Activated naive CD8-positive, alpha-beta T cell (primary cell): ENCODE measurements around the gene SNAPIN.
"Not testable (repeated sequence)": the region's sequence is repeated elsewhere in the genome, so short reads cannot be mapped to it uniquely, and the experiment has no call there.

ENCODE experiments used
- H3K27ac Mint-ChIP-seq: one replicate; pipeline ENCODE4 v1.8.0; 2021; ENCODE audit warnings: mixed read lengths
- H3K27me3 Mint-ChIP-seq: one replicate; pipeline ENCODE4 v1.8.0; 2021; ENCODE audit warnings: mixed read lengths
- H3K36me3 Mint-ChIP-seq: one replicate; pipeline ENCODE4 v1.8.0; 2021; ENCODE audit warnings: mixed read lengths
- H3K4me1 Mint-ChIP-seq: one replicate; pipeline ENCODE4 v1.8.0; 2021; ENCODE audit warnings: low read depth, mixed read lengths
- H3K4me3 Mint-ChIP-seq: one replicate; pipeline ENCODE4 v1.8.0; 2021; ENCODE audit warnings: mild to moderate bottlenecking, mixed read lengths
- H3K9me3 Mint-ChIP-seq: one replicate; pipeline ENCODE4 v1.8.0; 2021; ENCODE audit warnings: low read depth, mixed read lengths

The SNAPIN gene

DNA sequence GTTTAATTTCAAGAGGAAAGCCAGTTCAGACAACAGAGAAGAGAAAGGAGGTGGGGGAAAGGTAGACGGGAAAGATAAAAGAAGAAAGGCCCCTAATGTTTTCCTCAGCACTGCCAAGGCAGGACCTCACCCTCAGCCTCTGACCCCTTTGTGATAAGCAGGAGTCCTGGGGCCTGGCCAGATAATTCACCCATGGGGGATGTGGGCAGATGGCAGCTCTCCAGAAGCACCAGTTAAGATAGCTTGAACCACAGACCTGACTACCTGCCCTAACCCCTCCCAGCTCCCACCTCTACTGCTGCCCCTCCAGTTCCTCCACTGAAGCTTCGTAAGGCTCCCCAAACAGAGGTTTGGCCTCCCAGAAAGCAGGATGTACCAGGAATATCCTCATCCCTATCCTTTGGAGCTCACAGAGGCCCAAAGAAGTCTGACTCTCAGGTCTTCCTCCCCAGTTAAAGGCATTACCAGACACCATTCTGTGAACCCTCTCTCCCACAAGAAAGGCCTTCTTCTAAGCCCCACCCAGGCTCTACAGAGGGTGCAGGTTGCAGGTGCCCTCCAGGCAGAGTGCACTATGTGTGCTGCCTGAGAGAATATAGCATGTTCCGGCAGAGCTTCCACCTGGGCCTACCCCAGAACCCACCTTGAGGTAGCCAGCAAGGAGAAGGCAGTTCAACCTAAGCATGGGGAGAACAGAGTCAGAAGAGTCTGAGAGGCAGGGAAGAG is 9.2 kb upstream of the SNAPIN start:
- no peaks in the 10 kb centered on the region for H3K9me3 Mint-ChIP-seq
- peaks cover 54% of the 10 kb centered on the region for H3K4me1 Mint-ChIP-seq
- H3K36me3 Mint-ChIP-seq: peaks cover 7% of the 10 kb centered on the region
- H3K27me3 Mint-ChIP-seq: no peaks in the 10 kb centered on the region
- peak overlapping the region; percentile 35 for H3K4me3 Mint-ChIP-seq
- H3K27ac Mint-ChIP-seq: peak overlapping the region; percentile 91

DNA sequence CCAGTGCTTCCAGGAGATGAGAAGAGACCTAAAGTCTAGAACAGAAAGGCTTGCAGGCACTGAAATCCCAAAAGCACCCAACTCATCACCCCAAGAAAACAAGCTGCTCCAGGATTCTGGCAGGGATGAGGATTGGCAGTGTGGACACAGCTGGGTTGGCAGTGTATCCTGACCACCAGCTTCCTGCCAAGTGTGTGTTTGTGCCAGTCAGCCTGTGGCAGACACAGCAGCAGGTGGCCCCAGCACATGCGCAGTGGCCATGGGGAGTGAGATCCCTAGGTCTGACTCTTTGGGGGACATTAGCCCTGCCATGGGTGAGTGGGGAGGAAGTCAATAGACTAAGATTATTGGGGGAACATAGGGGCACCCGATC is 8.7 kb upstream of the SNAPIN start:
- Mint-ChIP-seq H3K27ac (peak overlapping the region; percentile 91), H3K4me3 (no peak overlapping the region), H3K36me3 (peaks cover 7% of the 10 kb centered on the region), H3K27me3 (no peaks in the 10 kb centered on the region), H3K4me1 (peaks cover 49% of the 10 kb centered on the region), H3K9me3 (no peaks in the 10 kb centered on the region)

DNA sequence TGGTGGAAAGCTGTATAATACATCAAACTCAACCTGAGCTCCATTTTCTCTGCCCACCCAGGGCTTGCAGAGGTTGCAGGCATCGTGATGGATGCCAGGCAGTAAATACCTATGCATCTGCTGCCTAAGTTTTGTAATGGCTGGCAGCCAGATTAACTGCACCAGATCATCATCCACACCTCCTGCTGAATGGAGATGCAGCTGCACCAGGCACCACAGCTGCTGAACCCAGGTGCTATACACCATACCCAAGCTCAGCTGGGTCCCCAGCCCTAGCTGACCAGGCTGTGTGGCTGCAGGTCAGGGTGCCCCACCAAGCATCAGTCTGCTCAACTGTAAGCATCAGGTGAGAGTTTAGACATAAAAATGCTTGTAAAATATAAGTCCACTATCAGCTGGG is 6.7 kb upstream of the SNAPIN start:
- Mint-ChIP-seq H3K4me1 (peaks cover 32% of the 10 kb centered on the region), H3K9me3 (no peaks in the 10 kb centered on the region), H3K4me3 (no peak overlapping the region), H3K36me3 (peaks cover 2% of the 10 kb centered on the region), H3K27ac (no peak overlapping the region), H3K27me3 (no peaks in the 10 kb centered on the region)

DNA sequence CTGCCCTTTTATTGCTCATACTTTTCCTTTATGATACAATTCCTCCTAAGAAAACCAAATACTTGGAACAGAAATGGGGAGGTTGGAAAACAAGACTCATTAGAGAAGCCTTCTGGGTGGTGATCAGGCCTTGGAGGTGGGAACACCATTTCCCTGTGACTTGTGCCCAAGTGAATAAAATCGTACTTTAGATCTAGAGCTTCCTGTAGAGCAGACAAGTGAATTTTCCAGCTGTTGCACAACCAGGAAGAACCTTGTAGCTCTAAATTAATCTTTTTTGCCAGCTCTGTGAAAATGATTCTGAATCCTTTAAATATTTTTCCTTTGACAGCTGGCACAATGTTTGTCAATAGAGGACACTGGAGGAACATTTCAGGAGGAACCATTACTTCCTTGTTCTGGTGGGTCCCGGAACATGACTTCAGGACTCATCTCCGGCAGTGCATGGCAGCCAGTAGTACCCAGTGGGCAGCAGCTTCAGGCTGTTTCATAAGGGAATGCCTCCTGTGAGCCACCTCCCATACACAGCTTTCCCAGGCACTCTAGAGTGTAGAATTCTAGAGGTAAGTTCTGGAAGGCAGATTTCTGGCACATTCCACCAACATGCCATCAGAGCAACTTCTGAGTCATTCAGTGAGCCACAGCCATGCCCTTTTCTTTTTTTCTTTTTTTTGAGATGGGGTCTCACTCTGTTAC is 5.5 kb upstream of the SNAPIN start:
- Mint-ChIP-seq H3K27me3 (no peaks in the 10 kb centered on the region), H3K4me1 (peaks cover 21% of the 10 kb centered on the region), H3K36me3 (no peaks in the 10 kb centered on the region), H3K27ac (no peak overlapping the region), H3K4me3 (no peak overlapping the region), H3K9me3 (no peaks in the 10 kb centered on the region)

DNA sequence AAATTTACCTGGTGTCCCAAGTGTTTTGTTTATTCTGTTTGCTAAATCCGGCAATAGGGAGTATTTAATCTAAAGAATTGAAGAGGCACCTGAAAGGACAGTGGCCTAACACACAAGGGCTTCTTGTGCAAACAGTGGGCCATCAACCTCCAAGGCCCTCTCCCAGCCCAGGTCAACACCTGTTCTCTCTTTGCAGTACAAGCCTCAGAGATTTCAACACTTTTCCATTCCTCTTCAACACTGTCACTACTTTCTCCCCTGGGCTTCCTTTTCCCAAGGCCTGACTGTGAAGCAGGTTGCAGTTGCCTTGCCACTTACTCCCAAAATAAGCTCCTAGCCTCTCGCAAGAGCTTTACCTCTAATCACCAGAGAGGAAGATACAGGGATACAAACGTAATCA is 3.2 kb upstream of the SNAPIN start:
- Mint-ChIP-seq H3K4me1 (peaks cover 11% of the 10 kb centered on the region), H3K36me3 (no peaks in the 10 kb centered on the region), H3K27me3 (no peaks in the 10 kb centered on the region), H3K27ac (no peak overlapping the region), H3K9me3 (no peaks in the 10 kb centered on the region), H3K4me3 (no peak overlapping the region)

DNA sequence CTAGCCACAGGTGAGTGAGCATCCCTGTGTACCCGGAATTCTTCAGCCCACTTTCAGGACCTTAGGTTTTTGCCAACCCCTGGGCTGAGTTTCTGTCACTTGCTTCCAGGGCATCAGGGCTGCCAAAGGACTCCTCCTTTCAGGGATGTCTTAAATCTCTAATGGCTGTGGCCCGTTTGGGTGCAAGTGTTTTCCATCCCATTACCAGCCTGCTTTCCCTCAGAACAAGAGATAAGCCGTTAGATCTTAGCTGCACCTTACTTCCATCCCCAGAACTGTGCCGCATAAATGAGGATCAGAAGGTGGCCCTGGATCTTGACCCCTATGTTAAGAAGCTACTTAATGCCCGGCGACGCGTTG is 652 bp downstream of the SNAPIN start:
- H3K27me3 Mint-ChIP-seq: no peaks in the 10 kb centered on the region
- peak overlapping the region; percentile 90 for H3K27ac Mint-ChIP-seq
- peaks cover 17% of the 10 kb centered on the region for H3K4me1 Mint-ChIP-seq
- H3K9me3 Mint-ChIP-seq: no peaks in the 10 kb centered on the region
- no peaks in the 10 kb centered on the region for H3K36me3 Mint-ChIP-seq
- H3K4me3 Mint-ChIP-seq: peak overlapping the region; percentile 94

DNA sequence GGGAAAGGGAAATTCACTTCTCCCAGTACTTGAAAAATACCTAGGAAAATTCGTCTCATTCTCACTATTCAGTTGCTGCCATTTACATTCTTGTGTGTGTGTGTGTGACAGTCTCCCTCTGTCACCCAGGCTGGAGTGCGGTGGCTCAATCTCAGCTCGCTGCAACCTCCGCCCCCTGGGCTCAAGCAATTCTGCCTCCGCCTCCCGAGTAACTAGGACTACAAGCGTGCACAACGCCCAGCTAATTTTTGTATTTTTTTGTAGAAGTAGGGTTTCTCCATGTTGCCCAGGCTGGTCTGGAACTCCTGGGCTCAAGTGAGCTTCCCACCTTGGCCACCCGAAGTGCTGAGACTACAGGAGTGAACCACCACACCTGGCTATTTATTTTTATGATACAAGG is 1.2 kb downstream of the SNAPIN start:
- Mint-ChIP-seq H3K4me3 (peak overlapping the region; percentile 94), H3K36me3 (no peaks in the 10 kb centered on the region), H3K9me3 (no peaks in the 10 kb centered on the region), H3K27ac (peak overlapping the region; percentile 81), H3K27me3 (no peaks in the 10 kb centered on the region), H3K4me1 (peaks cover 17% of the 10 kb centered on the region)

DNA sequence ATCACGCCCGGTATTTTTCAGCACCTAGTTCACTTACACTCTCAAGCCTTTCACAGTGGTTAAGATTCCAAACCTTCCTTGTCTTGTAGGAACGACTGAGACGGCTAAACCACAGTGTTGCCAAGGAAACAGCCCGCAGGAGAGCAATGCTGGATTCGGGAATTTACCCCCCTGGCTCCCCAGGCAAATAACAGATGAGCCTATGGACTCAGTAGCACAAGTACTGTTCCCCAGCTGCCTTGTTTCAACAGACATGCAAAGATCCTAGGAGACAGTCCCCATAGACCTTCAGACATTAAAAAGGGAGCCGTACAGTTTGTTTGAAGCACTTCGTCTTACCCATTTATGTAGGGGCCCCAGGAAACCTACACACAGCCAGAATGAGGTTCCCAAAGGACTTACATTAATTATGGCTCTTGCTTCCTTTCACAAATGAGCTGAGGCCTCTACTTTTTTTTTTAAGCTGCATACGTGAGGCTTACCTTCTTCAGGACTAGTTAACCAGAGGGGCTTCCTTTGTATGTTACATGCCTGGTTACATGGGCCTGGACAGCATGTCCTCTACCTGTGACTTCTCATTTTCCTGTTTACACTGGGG is 2.7 kb downstream of the SNAPIN start:
- H3K27ac Mint-ChIP-seq: peak overlapping the region; percentile 35
- H3K4me1 Mint-ChIP-seq: peaks cover 17% of the 10 kb centered on the region
- H3K4me3 Mint-ChIP-seq: peak overlapping the region; percentile 52
- H3K36me3 Mint-ChIP-seq: no peaks in the 10 kb centered on the region
- H3K27me3 Mint-ChIP-seq: no peaks in the 10 kb centered on the region
- no peaks in the 10 kb centered on the region for H3K9me3 Mint-ChIP-seq

DNA sequence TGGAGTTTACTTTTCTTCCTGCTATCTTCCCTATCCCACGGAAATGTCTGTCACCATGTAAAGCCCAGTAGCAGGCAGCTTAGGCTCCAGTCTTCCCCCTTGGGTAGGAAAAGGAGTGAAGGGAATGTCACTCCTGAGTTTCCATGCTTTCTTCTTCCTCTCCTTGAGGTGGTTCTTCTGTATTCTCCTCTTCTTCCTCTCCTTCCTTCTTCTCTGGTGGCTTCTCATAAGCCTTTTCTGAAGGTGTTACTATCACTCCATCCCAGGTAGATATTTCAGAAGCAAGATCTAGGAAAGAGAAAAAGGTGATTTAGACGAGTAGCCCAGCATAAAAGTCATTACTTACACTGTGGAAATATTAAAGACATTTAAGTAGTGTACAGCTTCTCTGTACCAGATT is 3.8 kb downstream of the SNAPIN start:
- Mint-ChIP-seq H3K27ac (no peak overlapping the region), H3K36me3 (no peaks in the 10 kb centered on the region), H3K27me3 (no peaks in the 10 kb centered on the region), H3K9me3 (no peaks in the 10 kb centered on the region), H3K4me3 (no peak overlapping the region), H3K4me1 (peaks cover 17% of the 10 kb centered on the region)

DNA sequence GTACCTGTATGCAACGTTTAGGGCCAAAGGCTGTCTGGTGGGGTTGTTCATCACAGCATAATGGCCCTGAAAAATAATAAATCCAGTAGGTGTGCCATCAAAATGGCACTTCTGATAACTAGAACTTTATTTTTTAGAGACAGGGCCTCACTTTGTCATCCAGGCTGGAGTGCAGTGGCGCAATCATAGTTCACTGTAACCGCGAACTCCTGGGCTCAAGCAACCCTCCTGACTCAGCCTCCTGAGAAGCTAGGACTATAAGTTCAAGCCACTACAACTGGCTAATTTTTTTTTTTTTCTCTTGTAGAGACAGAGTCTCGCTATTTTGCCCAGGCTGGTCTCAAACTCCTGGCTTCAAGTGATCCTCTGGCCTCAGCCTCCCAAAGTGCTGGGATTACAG is 4.7 kb downstream of the SNAPIN start:
- no peaks in the 10 kb centered on the region for H3K27me3 Mint-ChIP-seq
- no peaks in the 10 kb centered on the region for H3K9me3 Mint-ChIP-seq
- H3K27ac Mint-ChIP-seq: no peak overlapping the region
- peaks cover 24% of the 10 kb centered on the region for H3K4me1 Mint-ChIP-seq
- peaks cover 1% of the 10 kb centered on the region for H3K36me3 Mint-ChIP-seq
- no peak overlapping the region for H3K4me3 Mint-ChIP-seq

DNA sequence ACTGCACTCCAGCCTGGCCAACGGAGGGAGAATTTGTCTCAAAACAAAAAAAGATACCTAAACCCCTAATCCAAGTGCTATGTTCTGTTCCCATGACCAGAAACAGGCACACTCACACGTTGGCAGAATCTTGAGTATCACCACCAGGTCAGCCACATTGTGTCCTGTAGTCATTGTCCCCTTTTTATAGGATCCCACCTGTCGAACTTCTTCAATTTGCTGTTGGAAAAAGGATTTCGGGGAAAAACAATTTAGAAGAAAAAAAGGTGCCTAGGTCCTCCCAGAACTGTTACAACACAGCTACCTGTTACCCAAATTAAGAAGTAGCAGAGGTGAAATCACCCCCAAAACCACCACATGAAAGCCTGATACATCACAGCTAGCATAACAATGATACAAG is 8.9 kb downstream of the SNAPIN start:
- Mint-ChIP-seq H3K9me3 (no peaks in the 10 kb centered on the region), H3K4me3 (peak overlapping the region; percentile 75), H3K27ac (peak overlapping the region; percentile 22), H3K4me1 (peaks cover 29% of the 10 kb centered on the region), H3K27me3 (no peaks in the 10 kb centered on the region), H3K36me3 (peaks cover 11% of the 10 kb centered on the region)

DNA sequence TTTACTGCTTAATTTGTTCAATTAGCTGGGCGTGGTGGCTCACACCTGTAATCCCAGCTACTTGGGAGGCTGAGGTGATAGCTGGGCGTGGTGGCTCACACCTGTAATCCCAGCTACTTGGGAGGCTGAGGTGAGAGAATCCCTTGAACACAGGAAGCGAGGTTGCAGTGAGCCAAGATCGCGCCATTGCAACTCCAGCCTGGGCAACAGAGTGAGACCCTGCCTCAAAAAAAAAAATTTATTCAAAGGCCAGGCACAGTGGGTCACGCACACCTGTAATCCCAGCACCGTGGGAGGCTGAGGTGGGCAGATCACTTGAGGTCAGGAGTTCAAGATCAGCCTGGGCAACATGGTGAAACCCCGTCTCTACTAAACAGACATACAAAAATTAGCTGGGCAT is 10.2 kb downstream of the SNAPIN start:
- H3K9me3 Mint-ChIP-seq, H3K27ac Mint-ChIP-seq, H3K4me3 Mint-ChIP-seq, H3K27me3 Mint-ChIP-seq: not testable (repeated sequence)
- H3K36me3 Mint-ChIP-seq: peaks cover 11% of the 10 kb centered on the region
- H3K4me1 Mint-ChIP-seq: peaks cover 29% of the 10 kb centered on the region

DNA sequence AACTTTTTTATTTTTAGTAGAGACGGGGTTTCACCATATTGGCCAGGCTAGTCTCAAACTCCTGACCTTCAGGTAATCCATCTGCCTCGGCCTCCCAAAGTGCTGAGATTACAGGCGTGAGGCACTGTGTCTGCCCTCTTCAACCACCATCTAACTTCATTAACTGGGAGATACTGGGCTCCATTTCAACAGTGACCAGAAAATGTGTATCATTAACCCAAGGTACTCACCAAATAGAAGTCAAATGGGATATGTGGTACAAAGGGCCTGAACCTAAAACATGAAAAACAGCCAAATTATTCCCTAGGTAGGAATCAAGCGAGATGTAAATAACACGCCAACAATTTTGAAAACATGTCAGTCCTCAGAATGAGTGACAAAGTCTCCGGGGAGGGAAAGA is 11.1 kb downstream of the SNAPIN start:
- no peak overlapping the region for H3K27ac Mint-ChIP-seq
- no peaks in the 10 kb centered on the region for H3K27me3 Mint-ChIP-seq
- H3K4me3 Mint-ChIP-seq: no peak overlapping the region
- H3K9me3 Mint-ChIP-seq: no peaks in the 10 kb centered on the region
- H3K4me1 Mint-ChIP-seq: peaks cover 29% of the 10 kb centered on the region
- H3K36me3 Mint-ChIP-seq: peaks cover 11% of the 10 kb centered on the region

DNA sequence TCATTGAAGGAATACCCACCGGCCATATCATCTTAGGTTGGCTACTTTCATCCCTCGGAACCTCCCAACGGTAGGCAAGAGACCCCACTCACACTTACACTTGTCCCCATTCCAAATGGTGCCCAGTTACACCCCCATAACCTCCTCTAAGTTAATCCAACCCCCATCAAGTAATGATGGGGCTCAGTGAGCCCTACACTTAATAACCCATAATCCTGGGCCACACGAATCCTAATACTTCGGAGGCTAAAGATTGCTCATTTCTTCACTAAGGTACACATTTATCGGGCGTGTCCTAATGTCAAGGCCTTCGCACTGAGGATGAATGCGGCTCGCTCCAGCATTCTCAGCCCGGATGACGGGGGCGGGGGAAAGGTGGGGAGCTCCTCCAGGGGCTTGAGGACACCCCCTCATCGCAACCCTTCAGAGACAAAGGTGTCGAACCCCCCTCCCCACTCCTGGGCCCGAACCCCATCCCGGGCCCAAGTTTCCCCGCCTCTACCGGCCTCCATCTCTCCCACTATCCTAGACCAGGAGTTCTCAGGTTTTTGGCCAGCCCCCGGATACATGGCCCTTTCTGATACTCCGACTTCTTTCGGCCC is 11.9 kb downstream of the SNAPIN start:
- no peaks in the 10 kb centered on the region for H3K9me3 Mint-ChIP-seq
- no peak overlapping the region for H3K27ac Mint-ChIP-seq
- no peaks in the 10 kb centered on the region for H3K27me3 Mint-ChIP-seq
- H3K36me3 Mint-ChIP-seq: peaks cover 11% of the 10 kb centered on the region
- H3K4me3 Mint-ChIP-seq: no peak overlapping the region
- peaks cover 29% of the 10 kb centered on the region for H3K4me1 Mint-ChIP-seq

DNA sequence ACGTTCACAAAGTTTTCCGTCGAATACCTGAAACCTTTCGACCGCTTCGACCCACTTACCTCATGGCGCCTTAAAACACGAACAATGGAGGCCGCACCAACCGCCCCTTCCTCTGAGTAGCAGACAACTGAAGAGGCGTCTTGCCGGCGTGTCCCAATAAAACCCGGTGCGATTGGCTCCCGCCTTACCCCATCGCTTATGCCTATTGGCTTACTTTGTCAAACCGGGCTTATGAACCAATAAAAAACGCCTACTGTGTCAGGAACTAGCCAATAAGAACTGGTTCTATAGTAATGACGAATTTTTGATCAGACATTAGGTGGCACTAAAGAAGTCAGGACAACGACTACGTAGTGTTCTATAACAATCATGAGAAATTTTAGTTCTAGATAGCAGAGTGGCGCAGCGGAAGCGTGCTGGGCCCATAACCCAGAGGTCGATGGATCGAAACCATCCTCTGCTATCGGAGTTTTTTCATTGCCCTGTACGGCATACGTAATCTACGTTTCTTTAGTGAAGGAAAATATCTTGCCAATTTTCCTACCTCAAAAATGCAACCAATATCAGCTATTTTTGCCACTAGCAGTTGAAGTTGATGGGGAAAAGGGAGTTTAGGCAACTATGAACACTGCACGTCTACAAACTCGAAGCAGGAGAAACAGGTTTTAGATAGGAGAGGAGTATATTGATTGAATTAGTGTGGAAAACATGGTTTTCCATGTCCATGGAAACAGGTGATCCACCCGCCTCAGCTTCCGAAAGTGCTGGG is 12.5 kb downstream of the SNAPIN start, which contains the start of gene ILF2:
Gene ILF2 (minus strand): TSS at position 135 of the 769 bp plus-strand sequence. CDS start 71 bp downstream, at position 64.
- Mint-ChIP-seq H3K9me3 (no peaks in the 10 kb centered on the region), H3K36me3 (peaks cover 11% of the 10 kb centered on the region), H3K4me3 (no peak within 1 kb of the TSS), H3K27ac (no peak within 1 kb of the TSS), H3K27me3 (no peaks in the 10 kb centered on the region), H3K4me1 (peaks cover 29% of the 10 kb centered on the region)
